NCI-H2196 treated with DMSO at 0.1 percent for 48 hours (cell line): ENCODE data around the gene RHBDL1.

Experiments used
- DNase-seq: peaks from one replicate; lab custom pipeline; 2025; ENCODE audit not compliant: unreplicated experiment; lab: John Stamatoyannopoulos, UW

Gene RHBDL1

GRCh38 chr16:674968-675883, at the start of gene RHBDL1:
RHBDL1 (plus strand) TSS chr16:675671; CDS start chr16:675791, 120 bp downstream.
- no peak for DNase-seq

DNA sequence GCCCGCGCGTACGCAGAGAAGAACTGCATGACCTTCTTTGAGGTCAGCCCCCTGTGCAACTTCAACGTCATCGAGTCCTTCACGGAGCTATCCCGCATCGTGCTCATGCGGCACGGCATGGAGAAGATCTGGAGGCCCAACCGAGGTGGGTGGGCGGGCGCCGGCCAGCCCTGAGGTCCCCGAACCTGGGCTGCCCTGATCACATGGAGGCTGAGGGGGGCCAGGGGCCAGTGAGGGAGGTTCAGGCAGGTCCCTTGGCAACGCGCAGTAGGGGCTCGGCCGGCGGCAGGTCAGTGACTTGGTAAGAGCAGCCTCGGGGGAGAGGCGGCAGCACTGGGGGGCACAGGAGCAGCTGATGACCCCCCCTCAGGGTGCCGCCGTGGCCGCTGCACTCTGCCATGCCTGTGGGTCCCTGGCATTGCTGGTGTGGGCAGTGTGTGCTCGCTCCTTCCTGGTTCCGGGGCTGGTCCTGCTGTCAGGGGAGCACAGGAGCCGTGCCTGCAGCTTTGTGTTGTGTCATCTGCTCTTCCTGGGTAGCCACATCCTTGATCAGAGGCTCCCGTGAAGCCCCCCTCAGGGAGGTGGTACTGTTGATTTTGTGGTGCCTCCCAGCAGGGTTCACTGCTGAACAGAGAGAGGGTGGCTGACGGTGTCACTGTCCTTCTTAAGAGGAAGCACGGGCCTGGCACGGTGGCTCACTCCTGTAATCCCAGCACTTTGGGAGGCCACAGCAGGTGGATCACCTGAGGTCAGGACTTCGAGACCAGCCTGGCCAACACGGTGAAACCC, 49.3 kb upstream of the RHBDL1 start:
- DNase-seq = no peak

- DNase-seq = peak; percentile 61
Measured at GRCh38 chr16:626787-627453, 48.6 kb upstream of the RHBDL1 start.

DNA sequence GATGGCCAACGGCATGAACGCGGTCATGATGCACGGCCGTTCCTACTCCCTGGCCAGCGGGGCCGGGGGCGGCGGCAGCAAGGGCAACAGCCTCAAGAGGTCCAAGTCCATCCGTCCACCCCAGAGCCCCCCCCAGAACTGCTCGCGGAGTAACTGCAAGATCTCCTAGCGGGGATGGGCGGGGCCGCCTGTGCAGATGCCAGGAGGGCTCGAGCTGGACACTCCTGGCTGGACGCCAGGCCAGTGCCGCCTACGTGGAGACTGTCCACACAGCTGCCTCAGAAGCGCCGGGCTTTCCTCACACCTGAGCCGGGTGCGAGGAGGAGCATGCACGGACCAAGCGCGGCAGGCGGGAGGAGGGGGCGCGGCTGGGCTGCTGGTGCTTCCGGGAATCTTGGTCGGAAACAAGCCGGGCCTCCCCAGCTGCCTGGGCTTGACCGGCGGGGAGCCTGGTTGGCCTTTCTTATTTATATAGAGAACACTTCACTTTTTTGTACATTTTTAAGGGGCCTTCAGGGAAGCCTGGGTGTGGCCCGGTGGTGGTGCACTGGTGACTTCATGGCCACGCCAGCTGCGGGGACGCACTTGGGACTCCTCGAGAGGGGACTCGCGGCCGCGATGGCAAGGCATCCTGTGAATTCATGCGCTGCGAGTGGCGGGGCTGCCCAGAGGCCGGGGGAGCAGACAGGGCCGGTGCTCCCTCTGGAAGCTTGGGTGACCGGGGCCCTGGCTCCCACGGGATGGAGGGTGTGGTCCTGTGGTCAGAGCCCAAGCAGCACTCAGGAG, 47.8 kb upstream of the RHBDL1 start:
- DNase-seq = peak; percentile 93

GRCh38 chr16:628321-629061, 47.0 kb upstream of the RHBDL1 start:
- no peak for DNase-seq

- no peak for DNase-seq
Measured at GRCh38 chr16:629185-629832, 46.2 kb upstream of the RHBDL1 start.

DNA sequence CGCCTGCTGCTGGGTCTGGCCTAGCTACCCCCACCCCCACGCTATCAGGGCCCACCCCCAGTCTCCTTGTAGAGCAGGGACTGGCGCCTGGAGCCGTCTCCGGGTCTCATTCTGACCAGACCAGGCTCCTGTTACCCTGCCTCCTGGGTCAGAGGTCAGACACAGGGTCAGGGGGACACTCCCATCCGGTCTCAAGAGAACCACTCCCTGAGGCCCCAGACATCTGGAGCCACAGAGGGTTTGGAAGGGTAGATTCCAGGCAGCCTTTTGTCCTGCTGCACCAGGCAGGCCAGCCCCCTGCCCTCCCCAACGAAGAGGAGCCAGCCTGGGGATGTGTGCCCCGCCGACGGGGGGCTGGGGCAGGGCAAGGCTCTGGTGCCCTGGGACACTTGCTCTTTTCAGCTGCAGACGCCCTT, 45.6 kb upstream of the RHBDL1 start:
- no peak for DNase-seq

DNA sequence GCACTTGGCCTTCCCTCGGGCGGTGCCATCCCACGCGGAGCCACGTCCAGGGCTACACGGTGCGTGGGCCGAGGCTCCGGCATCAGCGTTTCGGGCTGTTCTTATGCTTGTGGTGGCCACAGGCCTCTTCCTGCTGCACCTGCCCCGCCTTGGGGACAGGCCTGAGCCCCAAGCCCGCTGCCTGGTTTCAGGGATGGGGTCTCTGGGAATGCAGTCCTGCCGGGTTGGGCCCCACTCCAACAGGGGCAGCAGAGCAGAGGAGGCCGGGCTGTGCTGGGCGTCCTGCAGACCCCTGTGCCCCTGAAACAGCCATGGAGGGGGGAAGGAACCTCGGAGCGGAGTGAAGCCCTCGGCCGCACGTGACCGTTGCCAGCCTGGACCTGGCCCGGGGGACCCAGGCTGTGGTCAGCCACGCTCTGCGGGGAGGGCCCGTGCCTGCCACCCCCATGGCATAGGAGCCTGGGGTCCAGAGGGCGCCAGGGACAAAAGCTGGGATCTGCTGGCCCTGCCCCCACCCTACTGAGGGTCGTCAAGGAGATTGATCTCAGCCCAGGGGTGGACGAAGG, 45.1 kb upstream of the RHBDL1 start:
- DNase-seq = no peak

- no peak for DNase-seq
Measured at GRCh38 chr16:630815-631405, 44.6 kb upstream of the RHBDL1 start, which contains the start of gene WFIKKN1. WFIKKN1 (plus strand) TSS chr16:630985; CDS start chr16:631254, 269 bp downstream.

GRCh38 chr16:631808-632358, 43.6 kb upstream of the RHBDL1 start:
- DNase-seq = no peak

GRCh38 chr16:632486-633335, 42.8 kb upstream of the RHBDL1 start:
- DNase-seq = no peak

DNA sequence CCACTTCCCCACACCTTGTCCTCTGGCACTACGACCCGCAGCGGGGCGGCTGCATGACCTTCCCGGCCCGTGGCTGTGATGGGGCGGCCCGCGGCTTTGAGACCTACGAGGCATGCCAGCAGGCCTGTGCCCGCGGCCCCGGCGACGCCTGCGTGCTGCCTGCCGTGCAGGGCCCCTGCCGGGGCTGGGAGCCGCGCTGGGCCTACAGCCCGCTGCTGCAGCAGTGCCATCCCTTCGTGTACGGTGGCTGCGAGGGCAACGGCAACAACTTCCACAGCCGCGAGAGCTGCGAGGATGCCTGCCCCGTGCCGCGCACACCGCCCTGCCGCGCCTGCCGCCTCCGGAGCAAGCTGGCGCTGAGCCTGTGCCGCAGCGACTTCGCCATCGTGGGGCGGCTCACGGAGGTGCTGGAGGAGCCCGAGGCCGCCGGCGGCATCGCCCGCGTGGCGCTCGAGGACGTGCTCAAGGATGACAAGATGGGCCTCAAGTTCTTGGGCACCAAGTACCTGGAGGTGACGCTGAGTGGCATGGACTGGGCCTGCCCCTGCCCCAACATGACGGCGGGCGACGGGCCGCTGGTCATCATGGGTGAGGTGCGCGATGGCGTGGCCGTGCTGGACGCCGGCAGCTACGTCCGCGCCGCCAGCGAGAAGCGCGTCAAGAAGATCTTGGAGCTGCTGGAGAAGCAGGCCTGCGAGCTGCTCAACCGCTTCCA, 42.0 kb upstream of the RHBDL1 start:
- no peak for DNase-seq

- no peak for DNase-seq
Measured at GRCh38 chr16:634051-634670, 41.3 kb upstream of the RHBDL1 start.

DNA sequence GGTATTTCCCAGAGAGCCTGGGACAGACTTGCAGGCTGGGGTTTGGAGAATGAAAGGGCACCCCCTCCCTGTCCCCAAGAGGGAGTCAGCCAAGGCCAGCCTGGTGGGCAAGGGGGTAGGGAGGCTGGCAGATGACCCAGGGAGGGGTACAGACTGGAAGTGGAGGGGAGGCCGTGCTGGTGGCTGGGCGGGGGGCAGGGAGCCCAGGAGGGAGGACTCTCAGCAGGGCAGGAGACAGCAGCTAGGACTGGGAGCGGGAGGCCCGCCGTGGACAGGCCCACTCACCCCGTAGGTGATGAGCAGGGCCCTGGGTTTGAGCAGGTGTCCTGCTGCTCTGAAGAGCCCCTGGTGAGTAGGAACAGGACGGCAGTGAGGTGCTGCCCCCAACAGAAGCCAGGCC, 40.5 kb upstream of the RHBDL1 start:
- no peak for DNase-seq

GRCh38 chr16:635573-636205, 39.8 kb upstream of the RHBDL1 start:
- DNase-seq = no peak
